ENCODE measurements around the gene NINJ2.

GRCh38 chr12:700016-700415 is 36.8 kb upstream of the NINJ2 start:
- TF ChIP-seq MAX (IDR thresholded peaks at IDR 0.05): no peak
- TF ChIP-seq HES2 (IDR thresholded peaks at IDR 0.05): no peak
- TF ChIP-seq JUN (IDR thresholded peaks at IDR 0.05): no peak
- TF ChIP-seq JUNB (IDR thresholded peaks at IDR 0.05): no peak
- TF ChIP-seq TP53 (CRISPR knock-in tag; IDR thresholded peaks at IDR 0.05): no peak
- TF ChIP-seq EP300 (IDR thresholded peaks at IDR 0.05): no peak
- no peak for TF ChIP-seq USF2 (IDR thresholded peaks at IDR 0.05)
- TF ChIP-seq CEBPB (IDR thresholded peaks at IDR 0.05): no peak
- TF ChIP-seq CTCF (IDR thresholded peaks at IDR 0.05): no peak

Data from A549 (cell line).